CD1c-positive myeloid dendritic cell (primary cell): ENCODE data around the gene CTXND1.

Experiments used
- DNase-seq: peaks from one replicate; pipeline ENCODE4 v3.0.0-alpha.2; 2016; ENCODE audit errors: extremely low spot score

CTXND1 gene

DNA sequence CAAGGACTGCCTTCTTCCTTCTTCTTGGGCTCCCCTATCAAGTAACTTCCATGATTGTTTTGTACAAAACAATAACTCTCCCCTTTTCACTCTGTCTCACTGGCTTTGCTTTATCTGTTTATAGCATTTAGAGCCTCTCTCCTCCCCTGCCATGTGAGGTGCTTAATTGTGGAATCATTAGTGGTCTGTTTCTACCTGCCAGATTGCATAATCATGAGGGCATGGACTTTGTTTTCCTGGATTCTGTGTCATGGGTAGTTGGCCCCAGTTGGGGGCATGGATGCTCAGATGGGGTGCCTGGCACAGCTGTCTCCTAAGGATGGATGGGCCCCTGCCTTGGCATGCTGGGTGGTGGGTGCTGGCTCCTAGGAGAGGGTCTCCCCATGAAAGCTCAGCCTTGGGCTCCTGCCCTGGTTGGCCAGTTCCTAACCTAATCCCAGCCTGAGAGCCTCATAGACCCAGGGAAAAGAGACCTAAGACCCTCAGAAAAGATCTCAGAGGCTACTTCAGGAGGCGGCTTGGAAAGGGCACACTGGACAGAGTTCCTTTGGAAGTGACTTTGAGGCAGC is 8.0 kb upstream of the CTXND1 start:
- DNase-seq: no peak

DNA sequence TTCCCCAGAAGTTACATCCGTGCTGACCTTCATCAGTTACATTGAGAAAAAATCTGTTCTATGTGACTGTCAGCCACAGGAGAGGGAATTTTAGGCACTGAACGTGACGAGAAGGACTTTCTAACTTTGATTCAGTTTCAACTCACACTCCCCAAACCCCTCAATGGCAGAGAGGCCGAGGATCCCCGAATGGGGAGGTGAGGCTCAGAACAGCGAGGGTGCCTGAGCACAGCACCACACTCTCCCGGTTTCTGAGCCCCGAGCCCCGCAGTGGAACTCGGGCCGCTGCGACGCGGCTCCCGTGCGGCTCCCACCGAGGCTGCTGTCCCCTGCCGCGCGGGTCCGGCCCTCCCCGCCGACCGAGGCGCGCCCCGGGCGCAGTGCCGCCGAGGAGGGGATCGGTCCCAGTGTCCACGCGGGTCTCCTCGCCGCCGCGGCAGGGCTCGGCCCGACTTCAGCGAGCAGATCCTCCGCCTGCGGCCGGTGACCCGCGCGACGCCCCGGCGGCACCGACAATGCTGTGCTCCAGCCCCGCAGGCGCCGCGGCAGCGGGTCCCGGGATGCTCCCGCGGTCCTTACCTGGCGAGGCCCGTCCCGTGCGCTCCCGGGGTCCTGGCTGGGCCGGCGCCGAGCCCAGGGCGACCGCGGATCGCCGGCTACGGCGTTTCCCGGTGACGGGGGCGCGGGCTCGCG is 439 bp downstream of the CTXND1 start:
- no peak for DNase-seq

DNA sequence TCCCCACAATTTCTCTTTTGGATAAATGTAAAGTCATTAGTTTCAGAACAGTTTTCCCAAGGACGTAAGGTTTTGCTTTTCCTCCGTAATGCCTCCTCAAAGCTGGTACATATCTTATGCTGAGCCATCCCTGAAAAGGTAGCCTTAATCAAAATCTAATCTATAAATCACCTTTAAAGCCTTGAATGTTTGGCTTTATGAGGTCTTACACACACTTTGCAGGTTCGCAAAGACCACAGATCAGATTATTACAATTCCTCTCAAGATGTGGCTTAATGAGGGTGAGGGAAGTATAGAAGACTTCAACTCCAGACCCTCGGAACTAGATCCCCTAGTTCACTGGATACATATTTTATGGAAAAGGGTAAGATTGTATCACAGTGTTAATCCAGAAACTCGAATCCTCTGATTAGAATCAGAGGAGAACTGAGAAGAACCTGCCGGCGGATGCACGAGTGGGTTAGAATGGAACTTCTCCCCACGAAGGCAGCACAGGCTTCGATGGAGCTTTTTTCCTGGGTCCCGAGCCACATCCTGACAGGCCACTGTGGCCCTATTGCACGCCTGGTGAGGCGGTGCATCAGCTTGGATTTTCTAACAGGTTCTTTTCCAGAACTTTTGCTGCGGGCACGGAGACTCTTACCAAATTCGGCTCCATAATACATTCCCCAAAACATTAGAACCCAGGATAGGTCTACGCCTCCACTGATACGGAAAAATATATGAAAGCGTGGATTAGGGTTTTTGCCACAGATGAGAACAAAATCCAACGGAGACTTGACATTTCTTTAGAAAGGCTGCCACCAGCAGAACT is 1.2 kb downstream of the CTXND1 start:
- no peak for DNase-seq

DNA sequence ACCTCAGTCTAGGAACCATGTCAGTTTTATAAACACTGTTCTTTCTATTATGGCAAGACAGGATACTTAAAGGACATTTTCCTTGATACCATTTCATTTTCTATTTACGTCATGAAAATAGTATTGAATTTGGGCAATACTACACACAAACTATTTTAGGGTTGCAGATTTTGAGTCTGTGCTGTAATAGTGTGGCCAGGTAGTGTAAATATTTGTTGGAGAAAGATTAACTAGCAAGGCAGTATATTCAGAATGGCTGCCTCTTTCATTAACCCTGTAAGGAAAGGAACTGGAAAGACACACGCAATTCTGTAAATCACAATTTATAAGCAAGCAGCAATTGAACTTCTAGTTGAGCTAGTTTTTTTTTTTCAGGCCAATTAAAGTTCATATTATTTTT is 2.0 kb downstream of the CTXND1 start:
- no peak for DNase-seq

DNA sequence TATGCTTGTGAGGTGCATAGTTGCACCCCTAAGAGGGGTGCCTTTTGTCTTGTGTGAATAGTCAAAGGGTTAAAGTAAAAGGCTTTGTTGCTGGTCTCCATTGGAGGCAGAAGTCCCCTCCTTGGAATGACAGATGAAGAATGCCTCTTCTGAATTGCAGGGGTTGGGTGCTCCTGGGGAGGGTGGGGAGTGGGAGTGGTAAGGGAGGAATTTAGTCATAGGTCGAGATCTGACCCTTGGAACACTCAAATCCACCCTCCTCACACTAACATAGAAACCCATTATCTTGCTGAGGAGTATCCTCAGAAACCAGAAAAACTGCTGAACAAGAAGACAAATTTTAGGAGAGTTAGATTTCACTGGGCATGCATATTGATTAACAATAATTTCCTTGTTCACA is 4.7 kb downstream of the CTXND1 start:
- no peak for DNase-seq

DNA sequence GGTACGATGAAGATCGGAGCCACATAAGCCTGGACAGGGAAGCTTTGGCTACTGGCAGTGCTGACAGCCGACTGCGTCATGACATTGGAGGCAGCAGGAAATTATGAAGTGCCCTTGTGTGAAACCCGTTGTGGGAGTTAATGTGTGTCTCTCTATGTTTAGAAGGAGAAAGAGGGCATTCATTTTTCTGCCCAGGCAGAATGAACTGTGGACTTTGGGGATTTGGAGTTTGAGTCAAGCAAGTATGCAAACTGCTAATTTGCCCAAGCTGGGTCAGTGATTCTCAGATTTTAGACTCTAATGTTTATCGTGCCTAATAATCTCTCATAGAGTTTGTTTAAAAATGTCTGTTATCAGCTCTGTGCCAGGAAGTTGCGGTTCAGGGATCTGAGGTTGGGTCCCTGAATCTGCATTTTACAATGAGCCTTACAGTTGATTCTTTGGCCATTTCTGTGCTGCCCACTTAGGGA is 5.6 kb downstream of the CTXND1 start:
- no peak for DNase-seq

DNA sequence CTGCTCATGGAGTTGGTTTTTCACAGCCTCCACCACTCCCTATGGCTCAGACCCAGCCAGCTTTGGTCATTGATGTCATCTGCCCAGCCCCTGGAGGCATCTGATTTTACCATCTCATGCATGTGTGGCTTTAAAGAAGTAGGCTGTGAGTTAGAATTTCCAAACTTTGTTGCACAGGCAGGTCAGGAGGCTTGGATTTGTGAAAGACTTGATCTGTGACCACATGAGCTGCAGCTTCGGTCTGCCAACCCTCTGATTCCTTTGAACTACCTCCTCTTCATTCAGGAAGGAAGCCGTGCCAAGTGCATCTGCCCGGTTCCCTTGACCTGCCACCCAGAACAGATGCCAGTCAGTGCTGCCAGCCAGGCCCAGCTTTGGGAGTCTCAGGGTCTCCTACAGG is 9.2 kb downstream of the CTXND1 start:
- DNase-seq: peak; percentile 1

DNA sequence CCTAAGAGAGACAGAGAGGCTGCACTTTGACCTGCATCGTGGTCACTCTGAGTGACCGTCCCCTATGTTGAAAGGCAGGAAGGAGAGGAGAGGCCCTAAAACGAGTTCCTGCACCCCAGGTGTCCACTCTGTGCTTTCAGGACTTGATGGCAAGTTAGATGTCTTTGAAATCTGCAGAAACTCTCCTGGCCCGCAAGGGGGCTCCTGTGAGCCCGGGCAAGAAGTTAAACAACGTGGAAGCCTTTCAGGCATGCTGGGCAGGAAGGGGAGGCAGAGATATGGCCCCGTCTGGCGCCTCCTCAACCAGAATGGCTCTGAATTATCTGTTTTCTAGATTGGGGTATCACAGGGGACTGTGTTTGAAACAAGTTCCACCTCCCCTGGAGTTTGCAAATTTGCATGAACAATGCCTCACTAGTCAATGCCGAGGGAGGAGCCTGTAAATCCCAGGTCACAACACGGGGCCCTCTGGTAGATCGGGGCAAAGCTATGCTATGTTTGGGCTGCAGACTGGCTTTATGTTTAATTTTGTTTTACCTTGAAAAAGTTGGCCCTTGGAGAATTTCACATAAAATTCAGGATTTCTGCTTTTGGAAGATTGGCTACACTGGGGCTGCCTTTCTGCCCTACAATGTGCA is 9.8 kb downstream of the CTXND1 start:
- DNase-seq: peak; percentile 36

DNA sequence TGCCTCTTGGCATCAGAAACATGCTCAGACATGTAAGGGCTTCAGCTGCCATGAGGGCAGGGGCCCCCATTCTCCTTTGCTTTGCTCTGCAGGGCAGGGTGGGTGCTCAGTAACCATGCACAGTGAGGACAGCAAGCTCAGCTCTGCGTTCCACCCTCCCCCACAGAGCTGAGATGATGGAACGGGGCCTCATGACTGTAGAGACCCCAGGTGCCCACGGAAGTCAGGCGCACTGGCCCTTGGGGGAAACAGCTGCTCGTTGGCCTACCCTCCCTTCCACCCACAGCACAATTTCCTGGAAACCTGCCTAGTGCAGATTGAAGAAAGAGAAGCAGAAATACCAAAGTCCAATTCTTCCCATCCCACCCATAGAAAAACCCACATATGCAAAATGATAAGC is 10.5 kb downstream of the CTXND1 start:
- DNase-seq: no peak

DNA sequence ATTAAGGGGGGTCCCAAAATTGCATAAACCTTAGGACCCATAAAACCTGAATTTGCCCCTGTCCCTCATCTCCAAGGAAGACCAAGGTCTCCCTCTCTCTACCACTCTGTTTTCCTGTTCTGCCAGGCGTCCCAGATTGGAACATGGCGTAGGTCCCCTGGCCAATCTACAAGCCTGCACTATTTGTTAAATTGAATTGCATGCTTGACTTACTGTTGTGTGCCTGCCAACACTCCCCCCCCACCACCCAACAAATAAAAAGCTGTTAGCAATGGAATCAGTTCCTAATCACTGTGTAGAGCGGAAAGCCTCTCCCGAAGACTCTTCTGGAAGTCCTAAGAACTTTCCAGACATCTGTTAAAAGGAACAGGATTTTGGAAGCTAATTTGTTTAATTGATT is 11.7 kb downstream of the CTXND1 start:
- DNase-seq: no peak

DNA sequence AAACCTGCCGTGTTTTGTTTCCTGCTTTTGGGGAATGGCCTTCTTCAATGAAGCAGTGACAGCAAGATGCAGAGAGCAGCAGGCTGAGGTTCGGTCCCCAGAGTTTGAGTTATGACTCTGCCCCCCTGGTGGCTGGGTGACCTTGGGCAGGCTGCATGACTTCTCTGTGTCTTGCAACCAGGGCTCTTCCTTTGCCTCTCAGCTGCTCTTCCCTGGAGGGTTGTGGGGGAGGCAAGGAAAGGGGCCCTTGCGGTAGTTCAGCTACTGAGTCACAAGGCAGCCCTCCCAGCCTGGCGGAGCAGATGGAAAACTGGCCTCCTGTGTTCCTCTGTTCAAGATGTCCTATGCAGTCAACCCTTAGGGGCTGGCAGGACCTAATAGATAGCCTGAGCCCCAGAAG is 17.1 kb downstream of the CTXND1 start:
- DNase-seq: peak; percentile 39

DNA sequence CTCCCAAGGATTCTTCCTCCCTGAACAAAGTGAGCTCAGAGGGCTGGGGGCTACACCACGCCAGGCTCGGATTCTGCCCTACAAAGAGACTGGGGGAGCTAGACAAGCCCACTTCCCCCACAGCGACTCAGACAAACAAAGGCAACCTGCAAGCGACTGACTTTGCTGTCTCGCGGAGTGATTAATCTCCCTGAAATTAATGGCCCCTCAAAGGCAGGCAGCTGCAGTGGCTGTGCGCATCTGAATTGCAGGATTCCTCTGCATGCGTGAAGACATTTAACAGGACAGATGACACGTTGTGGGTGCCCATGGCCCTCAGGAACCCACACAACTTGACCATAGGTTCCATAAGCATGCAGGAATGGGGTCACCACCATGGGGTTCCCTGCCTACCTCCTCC is 18.4 kb downstream of the CTXND1 start:
- no peak for DNase-seq

DNA sequence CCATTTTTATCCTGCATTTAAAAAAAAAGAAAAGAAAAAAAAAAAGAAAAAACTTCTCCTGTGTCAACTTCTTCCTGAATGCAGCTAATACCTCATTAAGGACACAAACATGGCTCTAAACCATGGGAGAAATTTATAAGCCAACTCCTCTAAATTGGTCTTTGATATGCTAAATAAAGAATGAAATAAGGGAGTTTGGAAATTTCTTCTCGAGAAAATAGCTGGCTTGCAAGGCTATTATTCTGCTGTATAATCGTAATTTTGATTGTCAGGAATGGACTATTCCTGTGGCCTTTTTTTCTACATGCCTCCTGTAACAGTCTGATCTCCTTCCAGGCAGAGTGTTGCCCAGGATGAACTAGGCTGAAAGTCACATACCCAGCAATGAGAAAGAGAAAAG is 20.6 kb downstream of the CTXND1 start:
- no peak for DNase-seq

DNA sequence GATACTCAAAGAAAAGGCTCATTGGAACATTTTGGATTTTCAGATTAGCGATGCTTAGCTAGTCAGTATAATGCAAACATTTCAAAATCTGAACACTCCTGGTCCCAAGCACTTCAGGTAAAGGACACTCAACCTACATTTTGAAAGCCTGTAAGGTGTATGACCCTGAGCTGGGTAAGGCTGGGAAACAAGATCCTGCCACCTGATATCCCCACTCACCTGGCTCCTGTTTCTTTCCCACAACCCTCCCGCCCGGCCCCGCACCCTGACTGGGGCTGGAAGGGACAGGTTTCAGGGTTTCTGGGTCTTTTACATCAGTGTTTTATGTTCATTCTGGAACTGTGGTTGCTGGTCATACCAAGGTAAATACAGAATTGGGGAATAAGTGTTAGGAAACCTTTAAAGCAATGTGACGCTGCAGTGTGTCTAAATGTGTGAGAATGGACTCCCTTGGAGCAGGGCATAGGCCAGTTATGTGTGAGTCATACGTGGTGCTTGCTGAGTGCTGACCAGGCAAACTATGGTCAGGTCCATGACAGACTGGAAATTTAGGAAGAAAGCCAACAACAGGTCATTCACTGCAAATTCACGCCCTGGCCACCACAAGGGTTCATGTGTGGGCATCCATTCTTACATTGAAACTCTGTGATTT is 22.9 kb downstream of the CTXND1 start:
- no peak for DNase-seq

DNA sequence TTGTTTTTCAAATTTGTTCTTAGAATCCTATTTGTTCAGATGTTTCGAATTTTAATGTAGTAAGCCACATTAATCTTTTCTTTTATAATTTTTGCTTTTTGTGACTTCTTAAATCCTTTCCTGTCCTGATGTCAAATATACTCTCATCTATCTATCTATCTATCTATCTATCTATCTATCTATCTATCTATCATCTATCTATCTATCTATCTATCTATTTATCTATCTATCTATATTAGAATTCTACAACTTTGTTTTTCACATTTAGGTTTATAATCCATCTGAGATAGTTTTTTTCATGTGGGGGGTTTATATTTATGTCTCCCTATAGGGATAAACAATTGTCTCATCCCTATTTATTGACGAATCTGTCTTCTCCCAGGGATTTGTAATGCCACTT is 32.1 kb downstream of the CTXND1 start:
- no peak for DNase-seq

DNA sequence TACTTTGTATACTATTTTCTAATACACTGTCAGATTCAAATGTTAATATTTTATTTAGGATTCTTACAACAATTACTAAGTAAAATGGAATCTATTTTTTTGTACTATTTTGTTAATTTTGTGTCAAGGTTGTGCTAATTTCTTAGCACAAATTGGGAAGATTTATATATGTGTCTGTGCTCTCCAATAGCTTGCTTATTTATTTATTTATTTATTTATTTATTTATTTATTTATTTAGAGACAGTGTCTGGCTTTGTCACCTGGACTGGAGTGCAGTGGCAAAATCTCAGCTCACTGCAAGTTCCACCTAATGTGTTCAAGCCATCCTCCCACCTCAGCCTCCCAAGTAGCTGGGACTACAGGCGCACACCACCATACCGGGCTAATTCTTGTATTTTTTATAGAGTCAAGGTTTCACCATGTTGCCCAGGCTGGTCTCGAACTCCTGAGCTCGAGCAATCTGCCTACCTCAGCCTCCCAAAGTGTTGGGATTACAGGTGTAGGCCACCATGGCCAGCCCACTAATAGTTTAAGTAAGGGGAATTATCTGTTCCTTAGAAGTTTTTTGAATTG is 34.6 kb downstream of the CTXND1 start:
- no peak for DNase-seq

DNA sequence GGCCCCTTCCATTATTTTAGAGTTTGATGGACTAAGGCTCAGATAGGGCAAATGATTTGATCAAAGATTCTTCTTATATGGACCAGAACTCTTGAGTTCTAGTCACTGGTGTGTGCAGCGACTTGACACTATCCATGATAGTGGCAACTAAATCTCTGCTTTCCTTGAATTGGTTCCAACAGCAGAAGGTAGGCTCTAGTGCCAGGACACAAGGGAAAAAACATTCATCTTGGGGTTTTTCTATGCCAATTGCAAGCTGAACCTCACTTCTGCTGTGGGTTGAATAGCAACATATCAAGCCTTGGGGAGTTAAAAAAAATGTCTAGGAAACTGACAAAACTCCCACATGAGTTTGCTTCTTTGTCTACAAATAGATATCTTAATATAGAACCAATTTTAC is 35.1 kb downstream of the CTXND1 start:
- no peak for DNase-seq

DNA sequence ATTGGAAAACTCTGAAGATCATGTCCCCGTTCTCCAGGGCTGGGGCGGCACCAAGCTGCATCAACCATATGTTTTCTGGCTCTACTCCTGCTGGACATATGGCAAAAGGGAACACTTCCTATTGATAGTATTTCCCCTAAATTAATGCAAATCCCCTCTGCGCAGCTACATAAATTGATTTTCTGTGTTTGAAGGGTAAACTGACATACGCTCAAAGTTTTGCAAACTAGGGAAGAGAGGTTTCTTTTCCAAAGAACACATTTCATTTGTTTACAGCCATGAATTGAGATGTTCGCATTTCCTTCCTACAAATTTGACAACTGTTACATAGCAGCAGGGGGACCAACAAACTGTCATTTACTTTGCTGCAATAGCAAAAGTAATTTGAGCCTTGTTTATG is 35.9 kb downstream of the CTXND1 start:
- DNase-seq: no peak

DNA sequence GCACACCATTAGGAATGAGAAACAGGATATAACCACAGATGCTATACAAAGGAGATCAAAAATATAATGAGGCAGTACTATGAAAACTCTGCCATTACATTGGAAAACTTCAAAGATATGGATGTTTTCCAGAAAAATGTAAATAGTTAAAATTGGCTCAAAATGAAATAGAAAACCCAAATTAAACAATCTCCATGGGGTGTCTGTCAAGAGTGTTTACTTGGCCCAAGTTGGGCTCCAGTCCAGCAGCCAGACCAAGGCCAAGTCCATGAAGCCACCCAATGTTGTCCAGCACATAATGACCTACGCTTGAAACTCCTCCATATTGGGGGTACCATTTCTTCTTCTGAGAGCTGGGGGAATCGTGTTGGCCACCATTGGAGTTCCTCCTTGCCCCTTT is 37.1 kb downstream of the CTXND1 start:
- no peak for DNase-seq

DNA sequence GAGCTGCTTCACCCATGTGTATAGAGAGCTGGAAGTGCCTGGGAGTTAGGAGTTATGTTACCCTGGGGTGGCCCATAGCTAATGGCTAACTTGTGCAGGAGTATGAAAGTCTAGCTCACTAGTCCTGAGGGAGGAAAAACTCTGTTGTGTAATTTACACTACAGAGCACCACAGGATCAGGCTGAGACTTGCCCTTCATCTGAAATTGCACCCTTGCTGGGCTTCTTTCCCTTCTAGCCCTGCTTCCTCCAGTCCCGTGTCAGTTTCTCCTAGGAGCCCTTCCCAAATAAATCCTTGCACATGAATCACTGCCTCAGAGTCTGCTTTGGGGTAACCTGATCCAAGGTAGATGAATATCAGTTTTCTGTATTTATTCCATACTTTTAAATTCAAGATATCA is 40.0 kb downstream of the CTXND1 start:
- DNase-seq: no peak
